Lung (tissue), 12 donors: ENCODE data around the gene TOB1. TPM values are rescaled to one million over a fixed set of nuclear protein-coding genes. Genes with fewer than 3 reads are reported as not detected.

ENCODE experiments used
- ATAC-seq: fragments of 200-7000 bp; cut with Tn5 transposase; one replicate; pipeline ENCODE4 v1.9.1; 2020; ENCODE audit warnings: moderate number of reproducible peaks; ENCODE audit not compliant: insufficient read depth, low FRiP score
- DNase-seq, 3 donors: peaks; one replicate each; pipeline ENCODE4 v3.0.0-alpha.2; 2013 to 2017
- H3K27ac ChIP-seq, 2 donors: one replicate each; pipeline ENCODE4 v1.5.1; 2013; ENCODE audit warnings: mild to moderate bottlenecking in 2 of 2, moderate library complexity in 2 of 2, control low read depth in 1 of 2, inconsistent platforms in 1 of 2, low read depth in 1 of 2, low read length in 1 of 2
- H3K27me3 ChIP-seq, 3 donors: one replicate each; pipeline ENCODE4 v1.5.1; 2013; ENCODE audit warnings: low read length in 2 of 3; ENCODE audit not compliant: control insufficient read depth in 3 of 3, insufficient read depth in 3 of 3
- H3K36me3 ChIP-seq, 4 donors: one replicate each; pipeline ENCODE4 v1.5.1; 2013; ENCODE audit warnings: low read length in 4 of 4, mild to moderate bottlenecking in 1 of 4, moderate library complexity in 1 of 4; ENCODE audit not compliant: control insufficient read depth in 4 of 4, insufficient read depth in 4 of 4
- H3K4me1 ChIP-seq, 5 donors: one replicate each; pipeline ENCODE4 v1.5.1; 2013; ENCODE audit warnings: low read length in 5 of 5, mild to moderate bottlenecking in 2 of 5, moderate library complexity in 1 of 5; ENCODE audit not compliant: control insufficient read depth in 5 of 5, insufficient read depth in 5 of 5
- H3K4me3 ChIP-seq: one replicate; pipeline ENCODE4 v1.5.1; 2013; ENCODE audit warnings: mild to moderate bottlenecking, control low read depth, moderate library complexity
- H3K9ac ChIP-seq, 2 donors: one replicate each; pipeline ENCODE4 v1.5.1; 2013; ENCODE audit warnings: low read length in 2 of 2, control low read depth in 1 of 2; ENCODE audit not compliant: insufficient read depth in 1 of 2
- H3K9me3 ChIP-seq, 4 donors: one replicate each; pipeline ENCODE4 v1.5.1; 2013; ENCODE audit warnings: low read length in 3 of 4, mild to moderate bottlenecking in 1 of 4, moderate library complexity in 1 of 4; ENCODE audit not compliant: control insufficient read depth in 4 of 4, insufficient read depth in 3 of 4
- CTCF ChIP-seq: IDR thresholded peaks from 2 replicates; pipeline ENCODE4 v1.5.1; 2012; ENCODE audit warnings: mild to moderate bottlenecking; ENCODE audit errors: control extremely low read depth, extremely low read depth
- WGBS, 2 donors: extraction: QIAGEN DNeasy Blood & Tissue Kit; methylation state at CpG; one replicate each; pipeline ENCODE4 v1.1.7; 2013; 5-methylcytosine and 5-hydroxymethylcytosine counted together
- polyA plus RNA-seq, 2 donors: library from polyadenylated mRNA; stranded (reverse); fragments of 200-250 nt; gene quantifications; one replicate each; pipeline ENCODE4 v1.2.1, GENCODE V29; 2013
- total RNA-seq, 2 donors: library from RNA; depleted of rRNA in 1 of 2; stranded (reverse); fragments of >200 nt in 1 of 2; gene quantifications; one replicate each; pipeline ENCODE4 v1.2.1, GENCODE V29; 2014 to 2021
- donor health status: control.
- donor health status: control.
- donor health status: Bipolar disorder and iron deficiency.
- donor health status: healthy.
- donor health status: DM: yes; HTN: yes; CAD: no.

The TOB1 gene
- total and polyA plus RNA-seq, 4 donors = 15.3 to 75.5 (median 29.5) TPM

GRCh38 chr17:50822550-50822949, 43.6 kb downstream of the TOB1 start:
- Histone ChIP-seq H3K4me1 (no peaks in the 10 kb centered on the region), H3K9me3 (no peaks in the 10 kb centered on the region), H3K27ac (no peak overlapping the region), H3K36me3 (no peaks in the 10 kb centered on the region), H3K9ac (no peak overlapping the region), H3K27me3 (no peaks in the 10 kb centered on the region), H3K4me3 (no peak overlapping the region)
- ATAC-seq (no peak), DNase-seq (no peak)
- TF ChIP-seq CTCF = no peak
- WGBS, 2 donors = 92 to 93% methylated on average over 2 of the region's 2 CpGs

- H3K4me1 ChIP-seq = no peaks in the 10 kb centered on the region
- WGBS, 2 donors = 86 to 88% methylated on average over 10 of the region's 10 CpGs
- no peak for TF ChIP-seq CTCF
- H3K27me3 ChIP-seq = no peaks in the 10 kb centered on the region
- no peak overlapping the region for H3K9ac ChIP-seq
- no peak overlapping the region for H3K4me3 ChIP-seq
- ATAC-seq (no peak), DNase-seq (no peak)
- H3K9me3 ChIP-seq = no peaks in the 10 kb centered on the region
- H3K27ac ChIP-seq = no peak overlapping the region
- no peaks in the 10 kb centered on the region for H3K36me3 ChIP-seq
Observed at GRCh38 chr17:50820651-50821050, 45.5 kb downstream of the TOB1 start.

GRCh38 chr17:50818921-50819657, 47.1 kb downstream of the TOB1 start:
- no peak for ATAC-seq
- H3K27ac ChIP-seq = no peak overlapping the region
- H3K27me3 ChIP-seq = no peaks in the 10 kb centered on the region
- no peaks in the 10 kb centered on the region for H3K9me3 ChIP-seq
- no peak overlapping the region for H3K4me3 ChIP-seq
- H3K9ac ChIP-seq = no peak overlapping the region
- no peaks in the 10 kb centered on the region for H3K36me3 ChIP-seq
- no peak for TF ChIP-seq CTCF
- H3K4me1 ChIP-seq = no peaks in the 10 kb centered on the region
- no peak for DNase-seq
- WGBS, 2 donors = 64 to 68% methylated on average over 6 of the region's 6 CpGs

GRCh38 chr17:50818261-50818660, 47.9 kb downstream of the TOB1 start:
- Histone ChIP-seq H3K9ac (no peak overlapping the region), H3K4me1 (no peaks in the 10 kb centered on the region), H3K9me3 (no peaks in the 10 kb centered on the region), H3K27me3 (no peaks in the 10 kb centered on the region), H3K36me3 (no peaks in the 10 kb centered on the region), H3K27ac (no peak overlapping the region), H3K4me3 (no peak overlapping the region)
- TF ChIP-seq CTCF = no peak
- ATAC-seq (no peak), DNase-seq (no peak)
- WGBS, 2 donors = 88 to 94% methylated on average over 4 of the region's 4 CpGs
